HCT116 (cell line): ENCODE data around the gene CEP170B.

Experiments used
- ELF1 ChIP-seq: IDR thresholded peaks from 2 replicates; pipeline ENCODE4 v1.6.1; 2012; ENCODE audit warnings: low read depth, borderline replicate concordance
- EZH2 ChIP-seq: fragments of 200-600 bp; sonication (generic); IDR thresholded peaks from 2 replicates; pipeline ENCODE4 v1.6.1; 2017; ENCODE audit warnings: antibody characterized with exemption, mixed run types
- JUND ChIP-seq: IDR thresholded peaks from 2 replicates; pipeline ENCODE4 v1.6.1; 2012
- SIN3A ChIP-seq: IDR thresholded peaks from 2 replicates; pipeline ENCODE4 v1.6.1; 2012; ENCODE audit warnings: low read depth
- SP1 ChIP-seq: IDR thresholded peaks from 2 replicates; pipeline ENCODE4 v1.6.1; 2012; ENCODE audit warnings: low read depth
- TF ChIP-seq, protein P1 (sequence below), 3 experiments: fragments of 200-600 bp in 1 of 3; sonication (generic) in 1 of 3; IDR thresholded peaks in 2 of 3; conservative IDR thresholded peaks in 1 of 3; 2 replicates each; pipeline ENCODE4 v1.5.1; 2012 to 2017; ENCODE audit warnings: low read depth in 2 of 3, low read length in 2 of 3, antibody characterized with exemption in 1 of 3, borderline replicate concordance in 1 of 3, control low read depth in 1 of 3, mild to moderate bottlenecking in 1 of 3, mixed read lengths in 1 of 3, mixed run types in 1 of 3, moderate library complexity in 1 of 3; ENCODE audit not compliant: insufficient read depth in 1 of 3

DNA sequence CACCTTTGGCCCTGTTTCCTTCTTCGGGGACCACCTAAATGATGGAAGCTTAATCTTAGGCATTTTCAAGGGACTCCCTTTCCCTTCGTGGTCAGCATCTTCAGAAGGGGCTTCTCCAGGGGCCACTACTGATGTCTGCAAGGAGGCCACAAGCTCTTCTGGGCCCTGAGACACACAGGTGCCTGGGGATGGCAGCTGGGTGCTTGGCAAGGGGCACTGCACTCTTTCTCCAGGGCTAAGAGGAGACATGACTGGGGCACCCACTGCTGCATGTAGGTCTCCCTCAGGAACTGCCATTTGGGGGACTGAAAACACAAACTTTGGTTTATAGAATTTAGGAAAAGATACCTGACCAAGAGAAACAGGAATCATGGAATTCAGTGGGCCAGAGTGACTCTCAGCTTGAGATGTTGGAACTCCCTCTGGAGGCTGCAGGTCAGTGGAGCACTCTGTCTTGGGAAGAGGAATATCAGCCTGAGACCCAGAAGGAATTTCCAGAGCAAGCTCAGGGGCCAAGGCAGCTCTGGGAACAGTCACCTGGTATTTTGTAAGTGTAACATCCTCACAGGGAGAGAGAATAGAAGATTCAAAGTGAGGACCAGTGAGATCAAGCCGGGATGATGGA, 75.6 kb downstream of the CEP170B start:
- TF ChIP-seq SP1 (no peak), SIN3A (no peak), ELF1 (no peak), EZH2 (no peak), JUND (no peak)
- TF ChIP-seq, protein P1, sequence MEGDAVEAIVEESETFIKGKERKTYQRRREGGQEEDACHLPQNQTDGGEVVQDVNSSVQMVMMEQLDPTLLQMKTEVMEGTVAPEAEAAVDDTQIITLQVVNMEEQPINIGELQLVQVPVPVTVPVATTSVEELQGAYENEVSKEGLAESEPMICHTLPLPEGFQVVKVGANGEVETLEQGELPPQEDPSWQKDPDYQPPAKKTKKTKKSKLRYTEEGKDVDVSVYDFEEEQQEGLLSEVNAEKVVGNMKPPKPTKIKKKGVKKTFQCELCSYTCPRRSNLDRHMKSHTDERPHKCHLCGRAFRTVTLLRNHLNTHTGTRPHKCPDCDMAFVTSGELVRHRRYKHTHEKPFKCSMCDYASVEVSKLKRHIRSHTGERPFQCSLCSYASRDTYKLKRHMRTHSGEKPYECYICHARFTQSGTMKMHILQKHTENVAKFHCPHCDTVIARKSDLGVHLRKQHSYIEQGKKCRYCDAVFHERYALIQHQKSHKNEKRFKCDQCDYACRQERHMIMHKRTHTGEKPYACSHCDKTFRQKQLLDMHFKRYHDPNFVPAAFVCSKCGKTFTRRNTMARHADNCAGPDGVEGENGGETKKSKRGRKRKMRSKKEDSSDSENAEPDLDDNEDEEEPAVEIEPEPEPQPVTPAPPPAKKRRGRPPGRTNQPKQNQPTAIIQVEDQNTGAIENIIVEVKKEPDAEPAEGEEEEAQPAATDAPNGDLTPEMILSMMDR (IDR thresholded peaks at IDR 0.05 in 2 of 3, conservative IDR thresholded peaks at IDR 0.05 in 1 of 3; ENCODE audit: borderline replicate concordance in 1 of 3, insufficient read depth in 1 of 3, low read depth in 2 of 3, low read length in 2 of 3): peak in 2 of 3 experiments; percentile 11 to 30; a peak in 1 of 6 replicates
